ENCODE measurements around the gene PSMD2.

Gene PSMD2

DNA sequence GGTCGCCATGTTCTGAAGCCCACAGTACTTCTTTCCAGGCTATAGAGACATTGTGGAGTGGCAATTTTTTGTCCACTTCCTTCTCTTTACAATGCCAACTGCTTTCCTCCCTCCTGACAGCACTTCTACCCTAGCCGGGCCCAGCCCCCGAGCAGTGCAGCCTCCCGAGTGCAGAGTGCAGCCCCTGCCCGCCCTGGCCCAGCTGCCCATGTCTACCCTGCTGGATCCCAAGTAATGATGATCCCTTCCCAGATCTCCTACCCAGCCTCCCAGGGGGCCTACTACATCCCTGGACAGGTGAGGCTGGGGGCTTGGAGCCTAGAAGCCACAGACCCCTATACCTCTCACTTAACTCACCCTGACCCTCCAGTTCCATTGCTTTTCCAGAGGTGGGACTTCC, 18.2 kb downstream of the PSMD2 start:
- no peak for DNase-seq (ENCODE audit: low spot score)

DNA sequence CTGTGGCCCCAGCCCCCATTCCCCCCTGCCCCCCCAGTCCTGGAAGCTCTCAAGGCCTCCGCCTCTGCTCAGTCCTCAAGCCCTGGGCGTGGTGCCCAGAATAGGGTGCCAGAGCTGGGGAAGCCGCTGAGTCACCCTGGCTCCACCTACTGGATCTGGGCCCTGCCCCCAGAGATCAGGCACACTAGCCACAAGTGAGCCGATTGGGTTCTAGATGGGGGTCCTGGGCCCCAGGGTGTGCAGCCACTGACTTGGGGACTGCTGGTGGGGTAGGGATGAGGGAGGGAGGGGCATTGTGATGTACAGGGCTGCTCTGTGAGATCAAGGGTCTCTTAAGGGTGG, 21.0 kb downstream of the PSMD2 start:
- DNase-seq (ENCODE audit: low spot score) = peak; percentile 83

DNA sequence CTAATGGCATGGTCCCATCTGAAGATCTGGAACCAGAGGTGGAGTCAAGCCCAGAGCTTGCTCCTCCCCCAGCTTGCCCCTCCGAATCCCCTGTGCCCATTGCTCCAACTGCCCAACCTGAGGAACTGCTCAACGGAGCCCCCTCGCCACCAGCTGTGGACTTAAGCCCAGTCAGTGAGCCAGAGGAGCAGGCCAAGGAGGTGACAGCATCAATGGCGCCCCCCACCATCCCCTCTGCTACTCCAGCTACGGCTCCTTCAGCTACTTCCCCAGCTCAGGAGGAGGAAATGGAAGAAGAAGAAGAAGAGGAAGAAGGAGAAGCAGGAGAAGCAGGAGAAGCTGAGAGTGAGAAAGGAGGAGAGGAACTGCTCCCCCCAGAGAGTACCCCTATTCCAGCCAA, 22.6 kb downstream of the PSMD2 start:
- DNase-seq (ENCODE audit: low spot score) = no peak

DNA sequence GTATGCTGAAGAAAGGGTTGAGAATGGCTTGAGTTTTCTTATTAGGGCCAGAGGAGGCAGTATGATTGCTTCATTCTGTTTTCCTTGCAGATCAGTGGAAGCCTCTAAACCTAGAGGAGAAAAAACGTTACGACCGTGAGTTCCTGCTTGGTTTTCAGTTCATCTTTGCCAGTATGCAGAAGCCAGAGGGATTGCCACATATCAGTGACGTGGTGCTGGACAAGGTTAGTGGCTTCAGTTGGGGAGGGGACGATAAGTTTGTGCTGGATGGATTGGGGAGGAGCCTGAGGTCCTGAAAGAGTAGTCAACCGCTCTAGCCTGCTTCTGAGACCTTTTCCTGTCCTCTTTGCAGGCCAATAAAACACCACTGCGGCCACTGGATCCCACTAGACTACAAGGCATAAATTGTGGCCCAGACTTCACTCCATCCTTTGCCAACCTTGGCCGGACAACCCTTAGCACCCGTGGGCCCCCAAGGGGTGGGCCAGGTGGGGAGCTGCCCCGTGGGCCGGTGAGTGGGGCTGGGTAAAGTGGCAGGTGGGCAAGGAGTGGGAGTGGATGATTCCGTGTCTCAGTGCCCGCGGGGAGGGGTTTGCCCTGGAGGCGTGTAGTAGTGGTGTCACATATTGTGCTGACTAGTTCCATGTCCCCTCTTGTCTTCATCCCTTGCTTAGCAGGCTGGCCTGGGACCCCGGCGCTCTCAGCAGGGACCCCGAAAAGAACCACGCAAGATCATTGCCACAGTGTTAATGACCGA, 23.9 kb downstream of the PSMD2 start:
- no peak for DNase-seq (ENCODE audit: low spot score)

DNA sequence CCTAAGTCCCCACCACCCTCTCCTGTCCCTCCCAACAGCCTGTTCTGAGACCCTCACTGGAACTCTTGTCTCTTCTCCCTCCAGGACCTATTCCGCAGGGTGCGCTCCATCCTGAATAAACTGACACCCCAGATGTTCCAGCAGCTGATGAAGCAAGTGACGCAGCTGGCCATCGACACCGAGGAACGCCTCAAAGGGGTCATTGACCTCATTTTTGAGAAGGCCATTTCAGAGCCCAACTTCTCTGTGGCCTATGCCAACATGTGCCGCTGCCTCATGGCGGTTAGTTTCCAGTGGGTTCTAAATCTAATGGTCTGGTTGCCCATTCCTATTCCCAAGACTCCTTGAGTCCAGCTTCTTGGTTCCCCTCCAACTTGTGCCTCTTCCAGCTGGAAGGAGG, 24.7 kb downstream of the PSMD2 start:
- no peak for DNase-seq (ENCODE audit: low spot score)

DNA sequence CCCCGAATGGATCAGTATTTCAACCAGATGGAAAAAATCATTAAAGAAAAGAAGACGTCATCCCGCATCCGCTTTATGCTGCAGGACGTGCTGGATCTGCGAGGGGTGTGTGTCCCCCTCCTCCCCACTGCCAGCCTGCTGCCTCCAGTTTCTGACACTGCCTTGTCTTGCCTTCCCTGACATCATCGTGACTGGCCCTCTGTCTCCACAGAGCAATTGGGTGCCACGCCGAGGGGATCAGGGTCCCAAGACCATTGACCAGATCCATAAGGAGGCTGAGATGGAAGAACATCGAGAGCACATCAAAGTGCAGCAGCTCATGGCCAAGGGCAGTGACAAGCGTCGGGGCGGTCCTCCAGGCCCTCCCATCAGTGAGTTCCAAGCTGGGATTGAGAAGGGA, 26.2 kb downstream of the PSMD2 start:
- no peak for DNase-seq (ENCODE audit: low spot score)

DNA sequence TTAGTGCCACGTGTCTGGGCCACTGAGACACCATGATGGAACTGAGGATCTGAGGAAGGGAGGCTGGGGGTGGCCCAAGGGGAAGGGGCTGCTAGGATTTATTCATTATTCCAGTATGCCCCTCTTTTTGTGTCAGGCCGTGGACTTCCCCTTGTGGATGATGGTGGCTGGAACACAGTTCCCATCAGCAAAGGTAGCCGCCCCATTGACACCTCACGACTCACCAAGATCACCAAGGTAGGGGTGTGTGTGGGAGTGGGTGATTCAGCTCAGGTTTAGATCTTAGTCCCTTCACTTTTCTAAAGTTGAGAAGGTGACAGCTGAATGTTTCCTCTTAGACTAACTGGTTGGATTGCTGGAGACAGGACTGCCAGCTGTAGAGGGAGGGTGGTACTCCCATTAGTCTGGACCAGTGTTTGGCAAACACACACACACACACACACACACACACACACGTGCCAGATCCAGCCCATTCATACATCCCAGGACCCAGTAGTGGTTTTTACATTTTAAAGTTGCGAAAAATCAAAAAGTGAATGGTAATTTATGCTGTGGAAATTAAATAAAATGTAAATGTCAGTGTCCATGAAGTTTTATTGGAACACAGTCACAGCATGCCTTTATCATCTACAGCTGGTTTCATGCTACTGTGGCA, 26.8 kb downstream of the PSMD2 start:
- no peak for DNase-seq (ENCODE audit: low spot score)

DNA sequence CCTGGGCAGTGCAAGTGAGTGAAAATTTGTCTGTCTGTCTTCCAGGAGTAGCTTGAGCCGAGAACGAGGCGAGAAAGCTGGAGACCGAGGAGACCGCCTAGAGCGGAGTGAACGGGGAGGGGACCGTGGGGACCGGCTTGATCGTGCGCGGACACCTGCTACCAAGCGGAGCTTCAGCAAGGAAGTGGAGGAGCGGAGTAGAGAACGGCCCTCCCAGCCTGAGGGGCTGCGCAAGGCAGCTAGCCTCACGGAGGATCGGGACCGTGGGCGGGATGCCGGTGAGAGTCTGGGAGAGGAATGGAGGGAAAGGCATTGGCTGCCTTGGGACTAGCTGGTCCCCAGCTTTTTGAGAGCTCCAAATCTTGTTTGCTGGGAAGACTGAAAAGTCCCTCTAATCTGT, 28.1 kb downstream of the PSMD2 start:
- no peak for DNase-seq (ENCODE audit: low spot score)

DNA sequence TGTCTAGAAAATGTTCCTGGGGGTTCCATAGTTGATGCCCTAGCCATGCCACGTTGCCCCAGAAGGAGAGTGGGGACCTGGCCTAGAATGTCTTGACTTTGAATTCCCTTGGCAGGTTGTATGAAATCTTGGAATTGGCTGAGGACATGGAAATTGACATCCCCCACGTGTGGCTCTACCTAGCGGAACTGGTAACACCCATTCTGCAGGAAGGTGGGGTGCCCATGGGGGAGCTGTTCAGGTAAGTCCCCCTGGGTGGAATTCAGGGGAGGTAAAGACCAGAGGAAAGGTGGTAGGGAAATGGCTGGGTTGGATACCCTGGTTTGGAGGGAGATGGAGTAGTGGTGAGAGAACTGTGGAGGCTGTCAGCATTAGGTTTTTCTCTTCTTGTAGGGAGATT, 29.5 kb downstream of the PSMD2 start:
- DNase-seq (ENCODE audit: low spot score) = no peak

DNA sequence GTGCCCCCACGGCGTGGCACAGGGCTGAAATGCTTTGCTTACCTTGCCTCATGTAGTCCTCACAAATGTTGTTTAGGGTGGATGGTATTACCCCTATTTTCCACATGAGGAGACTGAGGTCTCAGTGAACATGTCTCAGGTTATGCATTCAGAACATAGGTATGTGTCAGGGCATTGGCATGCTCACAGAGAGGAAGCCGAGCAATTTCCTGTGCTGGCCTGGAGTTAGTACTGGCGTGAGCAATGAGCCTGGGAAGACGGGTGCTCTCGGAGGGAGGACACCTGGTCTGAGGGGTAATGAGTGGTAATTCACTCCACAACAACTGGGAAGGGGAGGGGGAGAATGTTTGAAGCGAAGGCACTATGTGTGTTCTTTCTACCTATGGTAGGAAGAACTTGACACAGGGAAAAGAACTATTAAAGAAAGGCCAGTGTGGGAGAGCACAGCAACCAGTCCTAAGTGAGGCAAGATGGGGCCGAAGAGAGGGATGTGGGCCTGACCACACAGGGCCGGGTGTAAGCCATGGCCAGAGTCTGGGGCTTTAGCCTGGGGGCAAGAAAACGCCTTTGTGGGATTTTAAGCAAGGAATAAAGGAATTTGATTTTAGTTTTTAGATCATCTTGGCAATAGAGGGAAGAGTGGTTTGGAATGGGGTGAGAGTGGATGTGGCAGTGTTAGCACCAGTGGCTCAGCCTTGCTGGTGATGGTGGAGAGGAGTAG, 33.5 kb downstream of the PSMD2 start:
- DNase-seq (ENCODE audit: low spot score) = no peak

DNA sequence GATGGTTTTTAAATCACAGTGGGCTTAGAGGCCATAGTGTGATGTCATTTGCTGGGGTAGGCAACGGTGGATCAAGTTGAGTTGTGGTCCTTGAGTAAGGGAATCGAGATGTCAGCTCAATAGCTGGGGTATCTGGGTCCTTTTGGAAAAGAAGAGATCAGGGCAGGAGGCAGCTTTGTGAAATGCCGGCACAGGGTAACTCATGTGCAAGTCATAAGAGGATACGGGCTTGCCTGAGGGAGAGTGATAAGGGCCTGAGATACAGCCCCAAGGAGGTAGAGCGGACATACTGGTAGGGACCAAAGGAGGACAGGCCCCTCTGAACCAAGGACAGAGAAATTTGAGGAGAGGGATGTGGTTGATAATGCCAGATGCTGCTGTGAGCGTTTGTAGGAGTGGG, 34.1 kb downstream of the PSMD2 start:
- DNase-seq (ENCODE audit: low spot score) = no peak

DNA sequence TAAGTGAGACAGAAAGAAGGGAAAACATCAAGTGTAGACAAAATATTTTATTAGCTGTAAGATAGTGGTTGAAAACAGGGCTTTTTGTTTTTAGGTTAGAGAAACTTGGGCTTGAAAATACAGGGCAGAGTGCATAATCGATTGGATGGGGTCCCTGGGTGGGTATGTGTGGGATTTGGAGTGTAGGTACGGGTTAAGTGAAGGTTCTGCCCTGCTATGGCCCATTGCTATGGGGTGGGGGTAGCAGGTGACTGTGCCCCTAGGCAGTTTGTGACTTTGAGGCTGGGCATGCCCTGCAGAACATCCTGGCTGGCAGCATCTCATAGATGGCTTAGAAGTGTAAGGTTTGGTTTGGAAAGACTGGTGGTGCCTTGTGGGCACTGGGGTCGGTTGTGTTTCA, 34.7 kb downstream of the PSMD2 start:
- DNase-seq (ENCODE audit: low spot score) = no peak

DNA sequence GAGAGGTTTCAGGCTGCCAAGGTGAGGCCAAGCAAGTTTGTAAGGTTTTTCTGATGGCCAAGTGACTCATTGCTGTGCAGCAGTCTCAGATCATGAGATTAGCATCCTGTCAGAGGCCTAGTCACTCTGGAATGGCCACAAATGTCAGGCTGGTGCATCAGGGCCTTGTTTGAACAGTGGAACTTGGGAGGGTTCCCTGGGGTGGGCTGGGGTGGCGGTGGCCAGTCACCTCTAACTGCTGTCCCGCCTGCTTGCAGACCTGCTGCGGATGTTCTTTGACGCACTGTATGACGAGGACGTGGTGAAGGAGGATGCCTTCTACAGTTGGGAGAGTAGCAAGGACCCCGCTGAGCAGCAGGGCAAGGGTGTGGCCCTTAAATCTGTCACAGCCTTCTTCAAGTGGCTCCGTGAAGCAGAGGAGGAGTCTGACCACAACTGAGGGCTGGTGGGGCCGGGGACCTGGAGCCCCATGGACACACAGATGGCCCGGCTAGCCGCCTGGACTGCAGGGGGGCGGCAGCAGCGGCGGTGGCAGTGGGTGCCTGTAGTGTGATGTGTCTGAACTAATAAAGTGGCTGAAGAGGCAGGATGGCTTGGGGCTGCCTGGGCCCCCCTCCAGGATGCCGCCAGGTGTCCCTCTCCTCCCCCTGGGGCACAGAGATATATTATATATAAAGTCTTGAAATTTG, 35.6 kb downstream of the PSMD2 start:
- DNase-seq (ENCODE audit: low spot score) = no peak

DNA sequence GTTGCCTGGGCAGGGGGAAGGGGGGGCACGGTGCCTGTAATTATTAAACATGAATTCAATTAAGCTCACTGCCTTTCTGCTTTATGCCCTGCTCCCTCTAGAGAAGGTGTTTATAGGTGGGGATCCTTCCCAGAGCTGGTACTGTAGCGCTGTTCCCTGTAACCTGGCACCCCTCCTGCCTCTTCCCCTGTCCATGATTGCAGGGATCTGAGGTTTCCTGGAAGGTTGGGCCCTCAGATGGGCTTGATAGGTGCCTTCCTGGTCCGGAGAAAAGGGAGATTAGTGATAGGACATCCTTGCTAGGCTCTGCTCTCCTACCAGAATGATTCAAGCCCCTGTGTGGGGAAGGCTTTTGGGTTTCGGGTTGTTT, 36.2 kb downstream of the PSMD2 start:
- no peak for DNase-seq (ENCODE audit: low spot score)

DNA sequence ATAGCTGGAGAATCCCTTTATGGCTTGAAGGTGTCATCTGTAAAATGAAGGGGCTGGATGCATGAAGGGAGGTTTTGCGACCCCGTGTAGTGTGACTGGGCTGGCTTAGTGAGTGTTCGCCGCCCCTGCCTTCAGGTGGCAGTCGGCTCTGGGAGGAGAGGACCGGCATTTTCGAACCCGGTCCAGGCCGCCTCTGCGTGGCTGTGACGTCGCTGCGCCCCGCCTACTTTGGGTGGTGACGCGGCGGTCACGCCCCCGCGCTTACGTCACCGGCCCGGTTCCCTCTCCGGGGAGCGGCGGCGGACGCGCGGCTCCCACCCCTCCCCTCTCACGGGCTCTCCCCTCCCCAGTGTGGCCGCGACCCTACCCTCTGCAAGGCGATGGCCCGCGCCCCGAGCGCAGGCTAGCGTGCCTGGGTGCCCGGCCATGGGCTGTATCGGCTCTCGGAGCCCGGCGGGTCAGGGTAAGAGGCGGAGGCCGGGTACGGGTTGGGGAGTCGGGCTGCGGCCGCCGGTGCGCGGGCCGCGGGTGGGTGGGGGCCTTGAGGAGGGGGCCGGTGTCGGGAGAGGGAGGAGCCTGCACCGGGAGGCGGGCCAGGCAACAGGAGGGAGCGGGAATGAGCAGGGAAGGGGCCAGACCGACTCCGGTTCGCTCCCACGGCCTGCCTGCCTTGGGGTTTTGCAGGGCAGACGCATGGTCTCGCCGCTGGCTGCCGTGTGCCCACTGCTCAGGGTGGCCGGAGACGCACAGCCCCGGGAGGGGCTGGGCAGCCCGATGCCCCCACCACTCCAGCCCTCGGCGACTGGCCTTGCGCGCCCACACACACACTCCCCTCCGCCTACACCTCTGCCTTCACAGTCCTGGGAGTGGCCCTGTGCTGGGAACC, 36.9 kb downstream of the PSMD2 start:
- peak; percentile 93 for DNase-seq (ENCODE audit: low spot score)

DNA sequence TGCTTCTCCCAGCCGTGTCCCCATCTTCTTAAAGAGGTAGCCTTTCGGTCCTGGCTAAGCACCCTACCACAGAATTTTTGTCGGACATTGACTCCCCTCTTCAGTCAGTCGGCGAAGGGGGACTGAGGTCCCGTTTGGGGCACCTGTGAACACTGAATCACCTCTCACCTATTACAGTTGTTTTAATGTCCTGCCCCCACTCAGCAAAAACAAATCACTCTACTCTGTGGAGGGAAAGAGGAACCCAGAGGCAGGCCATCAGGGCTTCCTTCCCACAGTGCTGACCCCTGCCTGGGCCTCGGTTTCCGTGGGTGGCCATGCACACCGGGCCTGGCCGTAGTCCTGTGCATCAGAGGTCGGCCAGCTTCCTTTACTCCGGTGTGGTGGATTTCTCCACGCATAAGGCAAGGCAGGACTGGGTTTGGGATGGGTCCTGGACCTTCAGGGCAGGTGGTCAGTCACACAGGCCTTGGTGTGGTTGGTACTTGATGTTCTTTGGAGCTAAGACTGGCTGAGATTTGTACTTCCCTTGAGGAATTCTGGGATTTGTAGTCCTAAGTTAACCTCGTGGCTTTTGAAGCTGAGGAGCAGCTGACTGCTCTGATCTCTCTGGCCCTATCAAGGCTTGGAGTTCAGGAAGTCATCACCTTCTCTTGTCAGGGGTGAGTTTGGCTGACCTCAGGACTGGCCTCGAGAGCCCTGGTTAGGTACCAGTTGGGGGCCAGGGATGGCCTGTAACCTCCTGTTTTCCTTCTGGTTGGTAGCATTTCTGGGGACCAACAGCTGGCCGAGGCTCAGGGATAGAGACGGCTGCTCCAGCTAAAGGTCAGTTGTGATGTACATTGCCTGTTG, 37.7 kb downstream of the PSMD2 start:
- DNase-seq (ENCODE audit: low spot score) = no peak

DNA sequence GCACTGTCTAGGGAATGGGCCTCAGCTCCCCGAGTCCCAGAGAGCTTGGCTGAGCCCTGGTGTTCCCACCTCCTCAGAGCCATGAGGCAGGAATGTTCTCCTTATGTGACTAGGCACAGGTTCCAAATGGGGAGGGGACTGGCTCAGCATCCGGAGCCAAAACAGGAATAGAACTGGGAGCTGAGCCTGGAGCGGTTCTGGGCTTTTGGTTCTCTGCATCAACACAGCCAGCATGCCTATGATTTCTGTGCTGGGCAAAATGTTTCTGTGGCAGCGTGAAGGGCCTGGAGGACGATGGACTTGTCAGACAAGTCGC, 38.3 kb downstream of the PSMD2 start, which contains the start of gene FAM131A:
FAM131A (plus strand) TSS at position 202 of the 316 bp plus-strand sequence; CDS start at position 233, 31 bp downstream.
- DNase-seq (ENCODE audit: low spot score) = peak; percentile 82

DNA sequence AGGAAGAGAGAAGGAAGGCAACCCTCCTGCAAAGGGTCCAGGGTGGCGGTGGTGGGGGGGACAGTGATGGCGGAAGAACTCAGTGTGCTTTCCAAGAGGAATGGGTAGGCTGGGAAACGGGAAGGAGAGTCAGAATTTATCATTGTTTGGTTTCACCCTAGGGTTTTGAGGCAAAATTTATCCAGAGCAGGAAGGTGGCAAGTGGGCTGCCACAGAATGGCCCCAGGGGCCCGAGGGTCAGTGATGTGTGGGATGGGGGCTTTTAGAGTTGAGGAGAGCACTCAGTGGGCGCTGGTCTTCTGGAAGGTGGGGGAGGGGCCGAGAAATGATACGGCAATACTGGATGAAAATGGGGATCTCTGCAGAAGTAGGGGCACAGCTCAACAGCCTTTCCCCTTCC, 38.9 kb downstream of the PSMD2 start:
- no peak for DNase-seq (ENCODE audit: low spot score)

DNA sequence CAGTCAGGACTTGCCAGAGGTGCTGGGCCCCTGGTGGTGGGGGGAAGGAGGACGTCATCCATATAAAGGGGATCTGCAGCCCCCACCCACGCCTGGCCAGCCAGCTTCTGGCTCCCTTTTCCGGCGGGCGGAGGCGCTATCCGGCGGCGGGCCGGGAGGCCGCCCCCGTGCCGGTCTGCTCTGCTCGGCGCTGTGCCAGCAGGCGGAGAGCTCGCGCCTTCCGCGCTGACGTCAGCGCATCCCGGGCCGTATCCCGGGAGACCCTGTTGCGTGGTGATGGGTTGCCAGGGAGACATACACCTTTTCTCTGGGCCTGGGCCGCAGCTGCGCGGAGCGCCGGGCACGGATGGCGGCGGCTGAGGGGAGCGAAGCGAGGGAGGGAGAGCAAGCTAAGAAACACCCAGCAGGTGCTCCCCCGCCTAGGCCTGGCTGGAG, 39.5 kb downstream of the PSMD2 start:
- peak; percentile 88 for DNase-seq (ENCODE audit: low spot score)

DNA sequence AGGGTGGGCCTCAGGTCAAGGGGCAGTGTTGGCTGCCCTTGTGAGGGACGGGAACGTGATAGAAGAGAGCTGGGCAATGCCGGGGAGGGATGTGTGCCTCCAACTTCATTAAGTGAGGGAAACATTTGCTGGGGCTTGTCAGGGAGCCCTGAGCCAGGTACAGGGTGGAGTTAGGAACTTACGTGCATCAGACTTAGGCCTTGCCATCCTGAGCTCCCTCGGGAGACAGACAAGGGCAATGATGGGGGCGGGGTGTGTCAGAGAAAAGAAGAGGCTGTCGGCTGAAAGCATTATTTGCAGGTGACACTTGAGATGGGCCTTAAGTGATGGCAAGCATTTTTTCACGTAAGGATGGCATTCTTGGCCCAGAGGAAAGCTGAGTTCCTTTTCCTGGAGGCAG, 40.0 kb downstream of the PSMD2 start:
- DNase-seq (ENCODE audit: low spot score) = no peak

Data from left forelimb (tissue), 1 donor.